ENCODE data around the gene TOR4A. TPM values are rescaled to one million over a fixed set of nuclear protein-coding genes. Genes with fewer than 3 reads are reported as not detected.

Gene TOR4A
- total and polyA plus RNA-seq, 10 of the 15 experiments (the other 5 are each of a cell fraction or from before 2014, with no cell fraction given) = 2.0 to 19.9 (median 3.7) TPM

- TF ChIP-seq, protein P1, sequence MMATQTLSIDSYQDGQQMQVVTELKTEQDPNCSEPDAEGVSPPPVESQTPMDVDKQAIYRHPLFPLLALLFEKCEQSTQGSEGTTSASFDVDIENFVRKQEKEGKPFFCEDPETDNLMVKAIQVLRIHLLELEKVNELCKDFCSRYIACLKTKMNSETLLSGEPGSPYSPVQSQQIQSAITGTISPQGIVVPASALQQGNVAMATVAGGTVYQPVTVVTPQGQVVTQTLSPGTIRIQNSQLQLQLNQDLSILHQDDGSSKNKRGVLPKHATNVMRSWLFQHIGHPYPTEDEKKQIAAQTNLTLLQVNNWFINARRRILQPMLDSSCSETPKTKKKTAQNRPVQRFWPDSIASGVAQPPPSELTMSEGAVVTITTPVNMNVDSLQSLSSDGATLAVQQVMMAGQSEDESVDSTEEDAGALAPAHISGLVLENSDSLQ (IDR thresholded peaks at IDR 0.05) = no peak
- TF ChIP-seq POU2F2 (IDR thresholded peaks at IDR 0.05; ENCODE audit: borderline replicate concordance, low read depth, low read length) (no peak), FOXM1 (IDR thresholded peaks at IDR 0.05; ENCODE audit: low read depth, low read length) (no peak), IRF4 (IDR thresholded peaks at IDR 0.05; ENCODE audit: low read depth, low read length) (no peak)
These were observed 28.2 kb downstream of the TOR4A start (continued) for GRCh38 chr9:137305798-137306065.

DNA sequence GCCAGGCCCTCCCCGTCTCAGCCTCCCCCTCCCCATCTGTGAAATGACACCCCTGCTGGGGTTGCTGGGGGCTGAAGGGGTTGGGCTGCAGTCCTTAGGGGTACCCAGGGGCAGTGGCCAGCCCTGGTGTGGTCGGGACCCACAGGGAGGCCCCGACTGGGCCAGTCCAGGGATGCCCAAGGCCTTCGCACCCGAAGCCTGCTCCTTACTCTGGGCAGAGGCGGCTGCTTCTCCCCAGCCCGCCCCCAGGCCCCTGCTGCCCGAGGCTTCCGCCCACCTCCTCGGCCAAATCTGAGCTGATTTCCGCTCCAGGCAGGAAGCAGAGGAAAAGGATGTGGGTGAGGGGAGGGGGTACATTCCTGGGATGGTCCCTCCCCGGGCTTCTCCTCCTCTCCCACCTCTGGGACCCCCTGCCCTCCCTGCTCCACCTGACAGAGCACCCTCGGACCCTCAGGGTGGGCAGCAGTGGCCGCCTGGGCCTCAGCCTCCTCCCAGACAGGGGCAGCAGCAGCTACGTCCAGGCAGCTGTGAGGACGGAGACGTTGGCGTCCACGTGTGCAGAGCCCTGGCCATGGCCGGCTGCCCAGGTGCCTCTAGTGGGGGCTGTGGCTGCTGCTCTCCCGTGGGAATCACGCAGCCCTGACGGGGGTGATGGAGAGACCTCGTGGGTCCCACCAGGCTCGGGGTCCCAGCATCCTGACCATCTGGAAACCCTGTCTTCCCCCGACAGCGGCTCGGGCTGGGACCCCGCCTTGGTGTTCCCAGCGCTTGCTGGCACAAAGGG, 28.7 kb downstream of the TOR4A start:
- DNase-seq (ENCODE audit: low read depth, low spot score) = no peak
- H4K20me1 ChIP-seq (ENCODE audit: control insufficient read depth, insufficient read depth) = no peaks in the 10 kb centered on the region
- RAD21 ChIA-PET (ENCODE audit: unreplicated experiment) = no interaction called here
- peaks cover 20% of the 10 kb centered on the region for H3K4me1 ChIP-seq (ENCODE audit: control insufficient read depth, insufficient read depth, low read length)
- no peak overlapping the region for H3K9ac ChIP-seq (ENCODE audit: control insufficient read depth, insufficient read depth, low read length)
- H3K36me3 ChIP-seq (ENCODE audit: control insufficient read depth in 2 of 2, insufficient read depth in 2 of 2, low read length in 1 of 2) = no peaks in the 10 kb centered on the region
- no peak for ATAC-seq
- no peak overlapping the region for H2AFZ ChIP-seq (ENCODE audit: control insufficient read depth, low read depth, low read length)
- BruUV-seq (replicated peaks) = no TSS peak
- POLR2A ChIA-PET = interaction anchor here (1.0 kb wide), 1 partner anchor 10 kb away, joined by 3 read pairs; no protein-coding TSS in a partner anchor
- intact Hi-C loops (cut with micrococcal nuclease; ENCODE audit: unreplicated experiment) (no loop called here), in situ Hi-C loops (cut with MboI) (no loop called here)
- H3K79me2 ChIP-seq (ENCODE audit: control insufficient read depth, insufficient read depth, low read length) = no peaks in the 10 kb centered on the region
- no peaks in the 10 kb centered on the region for H3K27me3 ChIP-seq (replicated peaks in 1 of 2; ENCODE audit: control insufficient read depth in 2 of 2, insufficient read depth in 2 of 2, low read length in 1 of 2)
- WGBS (ENCODE audit: insufficient coverage, insufficient replicate concordance, low lambda C conversion rate, missing lambda C conversion rate) = 25% methylated on average over 19 of the region's 30 CpGs
- TF ChIP-seq, protein P2, sequence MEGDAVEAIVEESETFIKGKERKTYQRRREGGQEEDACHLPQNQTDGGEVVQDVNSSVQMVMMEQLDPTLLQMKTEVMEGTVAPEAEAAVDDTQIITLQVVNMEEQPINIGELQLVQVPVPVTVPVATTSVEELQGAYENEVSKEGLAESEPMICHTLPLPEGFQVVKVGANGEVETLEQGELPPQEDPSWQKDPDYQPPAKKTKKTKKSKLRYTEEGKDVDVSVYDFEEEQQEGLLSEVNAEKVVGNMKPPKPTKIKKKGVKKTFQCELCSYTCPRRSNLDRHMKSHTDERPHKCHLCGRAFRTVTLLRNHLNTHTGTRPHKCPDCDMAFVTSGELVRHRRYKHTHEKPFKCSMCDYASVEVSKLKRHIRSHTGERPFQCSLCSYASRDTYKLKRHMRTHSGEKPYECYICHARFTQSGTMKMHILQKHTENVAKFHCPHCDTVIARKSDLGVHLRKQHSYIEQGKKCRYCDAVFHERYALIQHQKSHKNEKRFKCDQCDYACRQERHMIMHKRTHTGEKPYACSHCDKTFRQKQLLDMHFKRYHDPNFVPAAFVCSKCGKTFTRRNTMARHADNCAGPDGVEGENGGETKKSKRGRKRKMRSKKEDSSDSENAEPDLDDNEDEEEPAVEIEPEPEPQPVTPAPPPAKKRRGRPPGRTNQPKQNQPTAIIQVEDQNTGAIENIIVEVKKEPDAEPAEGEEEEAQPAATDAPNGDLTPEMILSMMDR (IDR thresholded peaks at IDR 0.05 in 2 of 3, conservative IDR thresholded peaks at IDR 0.05 in 1 of 3; ENCODE audit: control insufficient read depth in 2 of 3, extremely low read depth in 1 of 3, insufficient read depth in 1 of 3, low read depth in 3 of 3, low read length in 3 of 3) = no peak
- CTCF ChIA-PET = no interaction called here
- no peak for FAIRE-seq
- SMC1A ChIA-PET (ENCODE audit: uncharacterized antibody, unreplicated experiment) = no interaction called here
- H3K4me3 ChIP-seq = no peak overlapping the region
- no peak overlapping the region for H3K4me2 ChIP-seq (ENCODE audit: control insufficient read depth, insufficient read depth)
- H3K9me3 ChIP-seq (replicated peaks; ENCODE audit: control insufficient read depth, insufficient read depth, low read length) = no peaks in the 10 kb centered on the region
- H3K27ac ChIP-seq (ENCODE audit: control insufficient read depth, insufficient read depth) = no peak overlapping the region

Data from GM12878 (cell line).